HG03520 (cell line): Measurements from ENCODE around the gene PEG3.
"Not testable (repeated sequence)": the region's sequence is repeated elsewhere in the genome, so short reads cannot be mapped to it uniquely, and the experiment has no call there.

Source experiments
- ATAC-seq: cut with Tn5 transposase; IDR thresholded peaks from one replicate; pipeline ENCODE4 v1.9.1; 2021; ENCODE audit warnings: mild to moderate bottlenecking, moderate library complexity; ENCODE audit not compliant: unreplicated experiment

The PEG3 gene

DNA sequence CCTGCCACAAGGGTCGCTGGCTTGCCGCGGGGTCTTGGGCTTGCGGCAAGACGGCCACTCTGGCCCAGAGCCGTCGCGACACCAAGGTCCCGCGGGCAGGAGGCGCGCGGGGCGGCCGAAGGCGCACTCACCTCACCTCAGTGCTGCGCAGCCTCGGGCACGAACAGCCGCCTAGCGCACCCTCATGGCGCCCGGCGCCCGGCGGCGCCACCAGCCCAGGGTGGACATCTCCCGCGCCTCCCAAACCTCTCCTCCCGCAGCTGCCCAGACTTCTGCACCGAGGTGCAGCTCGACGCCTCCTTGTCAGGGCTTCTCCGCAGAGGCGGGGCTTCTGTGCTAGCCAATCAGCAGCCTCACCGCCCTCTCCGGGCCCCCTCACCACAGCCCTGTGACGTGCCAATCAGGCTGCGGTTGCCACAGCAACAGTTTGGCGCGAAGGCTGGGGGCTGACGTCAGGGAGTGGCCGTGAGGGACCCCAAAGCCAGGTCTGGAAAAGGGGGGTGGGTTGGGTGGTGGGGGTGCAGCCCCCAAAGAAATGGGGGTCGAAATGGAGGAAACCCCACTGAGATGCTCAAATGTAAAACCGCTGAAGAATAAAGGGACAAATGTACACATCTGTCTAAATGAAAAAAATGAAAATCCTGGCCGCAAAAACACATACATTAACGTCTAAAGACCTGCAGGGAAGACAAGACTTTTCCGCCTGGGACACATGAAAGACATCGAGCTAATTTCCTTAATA, at the start of gene PEG3, which contains the start of gene ZIM2:
PEG3 (minus strand) TSS at position 276 of the 742 bp plus-strand sequence. CDS start 16,071 bp downstream, outside the sequence.
ZIM2 (minus strand) TSS at position 276 of the 742 bp plus-strand sequence. CDS start 16,449 bp downstream, outside the sequence.
- no peak for ATAC-seq

DNA sequence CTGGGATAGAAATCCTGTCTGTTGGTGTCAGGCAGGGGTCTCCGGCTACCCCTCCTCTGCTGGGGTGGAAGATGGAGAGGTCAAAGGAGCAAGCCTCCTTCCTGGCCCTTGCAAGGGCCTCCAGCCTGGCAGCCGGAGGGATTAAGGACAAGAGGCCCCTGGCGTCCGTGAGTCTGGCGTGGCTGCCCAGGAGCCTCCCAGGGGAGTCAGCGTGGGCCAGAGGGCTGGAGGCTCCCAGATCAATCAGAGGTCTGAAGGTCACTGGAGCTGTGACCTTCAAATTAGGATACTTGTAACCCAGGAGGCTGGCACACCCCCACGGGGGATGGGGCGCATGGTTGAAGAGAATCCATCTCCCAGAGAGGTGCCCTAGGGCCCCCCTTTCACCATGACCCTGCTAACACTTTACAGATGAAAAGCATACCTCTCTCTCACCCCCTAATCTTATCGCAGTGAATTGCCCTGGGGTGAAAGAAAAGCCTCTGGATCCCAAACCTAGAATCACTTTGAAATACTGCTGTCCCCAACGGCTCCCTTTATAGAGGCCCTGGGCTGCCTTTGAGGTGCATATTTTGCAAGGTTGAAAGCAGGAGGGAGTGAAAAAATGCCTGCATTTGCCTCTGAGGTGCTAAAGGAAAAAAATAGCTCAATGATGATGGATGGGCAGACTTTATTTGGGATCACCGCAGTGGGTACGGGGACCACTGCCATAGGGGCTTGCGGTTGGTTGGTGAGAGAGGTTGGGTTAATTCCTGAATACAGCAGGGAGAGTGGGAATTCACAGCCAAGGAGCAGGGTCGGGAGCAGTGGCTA, 44.9 kb upstream of the PEG3 start:
- ATAC-seq = no peak

DNA sequence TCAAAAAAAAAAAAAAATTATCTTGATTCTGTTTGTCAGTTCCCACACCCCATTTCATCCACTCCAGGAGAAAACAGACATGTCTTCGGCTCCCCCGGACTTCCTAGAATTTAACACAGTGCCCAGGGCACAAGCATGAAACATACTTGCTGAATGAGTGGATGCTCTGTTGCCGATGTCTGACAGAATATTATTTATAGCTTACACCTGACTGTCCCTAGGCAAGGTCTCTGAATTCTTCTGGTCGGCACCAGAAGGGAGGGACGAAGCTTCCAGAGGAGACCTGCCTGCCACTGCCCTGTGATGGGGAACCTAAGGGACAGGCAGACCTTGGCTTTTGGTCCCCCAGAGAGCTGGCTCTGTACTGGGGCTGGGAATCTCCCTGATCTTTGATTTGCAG, 43.9 kb upstream of the PEG3 start:
- no peak for ATAC-seq

DNA sequence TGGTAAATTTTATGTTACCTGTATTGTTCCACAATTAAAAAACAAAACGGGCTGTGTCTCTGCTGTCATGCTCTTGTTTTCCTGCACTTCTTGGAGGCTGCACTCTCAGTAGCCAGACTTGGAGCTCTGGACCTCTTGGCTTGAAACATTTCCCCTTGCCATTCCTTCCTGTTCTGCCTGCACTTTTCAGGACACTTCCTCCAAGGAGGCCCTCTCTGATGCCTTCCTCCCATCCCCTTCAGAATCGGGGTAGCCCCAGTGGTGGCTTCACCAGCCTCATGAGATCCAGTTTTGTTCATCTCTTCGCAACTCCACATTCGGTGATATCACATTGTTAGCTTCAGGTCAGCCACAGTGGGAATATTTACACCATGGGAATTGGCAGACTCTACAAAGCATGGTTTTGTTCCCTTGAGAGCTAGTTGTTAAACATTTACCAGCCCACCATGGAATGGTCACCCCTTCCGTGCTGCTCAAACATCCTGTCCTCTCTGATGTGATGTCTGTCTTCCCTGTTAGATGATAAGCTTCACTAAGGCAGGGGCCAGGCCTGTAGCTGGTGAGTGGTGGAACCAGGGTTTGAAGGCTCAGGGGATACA, 40.2 kb upstream of the PEG3 start:
- ATAC-seq = no peak

DNA sequence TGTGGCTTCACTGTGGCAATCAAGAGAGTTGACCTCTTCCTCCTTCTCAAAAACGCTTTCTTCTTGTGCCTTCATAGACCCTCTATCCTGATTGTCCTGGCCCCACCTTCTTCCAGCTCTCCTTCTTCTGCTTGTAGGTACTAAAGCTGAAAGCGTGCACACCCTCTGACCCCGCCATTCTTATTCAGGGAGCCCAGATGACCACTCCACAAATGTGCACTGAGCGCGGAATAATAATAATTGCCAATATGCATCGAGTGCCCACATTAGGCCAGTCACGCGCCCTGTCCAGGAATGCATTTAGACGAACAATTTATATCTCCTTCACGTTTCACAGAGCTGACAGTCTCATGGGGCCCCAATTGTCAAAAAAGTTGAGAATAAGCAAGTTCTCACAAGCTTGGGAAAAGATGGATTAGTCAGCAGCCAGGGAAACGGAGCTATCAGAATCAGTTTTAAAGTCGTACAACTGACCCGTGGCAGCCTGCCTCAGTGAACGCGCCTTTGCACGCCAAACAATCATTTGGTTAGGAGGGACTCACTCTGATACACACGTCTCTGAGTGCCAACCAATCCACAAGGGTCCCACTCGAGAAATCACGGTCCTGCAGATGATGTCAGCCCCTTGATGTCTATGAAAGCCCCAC, 36.7 kb upstream of the PEG3 start:
- ATAC-seq = no peak

DNA sequence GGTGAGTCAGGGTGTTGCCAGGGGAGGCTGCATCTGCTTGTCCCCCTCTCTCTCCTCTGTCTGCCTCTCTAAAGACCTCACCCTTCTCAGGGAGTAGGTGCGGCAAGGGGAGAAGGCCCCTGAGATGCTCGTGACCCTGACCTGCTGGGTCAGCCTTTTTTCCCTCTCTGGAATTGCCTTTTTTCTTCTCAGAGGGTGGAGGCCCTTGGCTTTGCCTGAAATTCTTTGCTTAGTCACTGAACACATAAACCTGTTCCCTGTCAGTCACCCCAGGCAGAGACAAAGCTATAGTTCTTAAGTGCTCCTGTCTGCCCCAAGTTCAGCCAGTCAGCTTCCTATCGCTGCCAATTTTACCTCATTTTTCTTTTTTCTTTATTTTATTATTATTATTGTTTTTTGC, 35.2 kb upstream of the PEG3 start:
- no peak for ATAC-seq

DNA sequence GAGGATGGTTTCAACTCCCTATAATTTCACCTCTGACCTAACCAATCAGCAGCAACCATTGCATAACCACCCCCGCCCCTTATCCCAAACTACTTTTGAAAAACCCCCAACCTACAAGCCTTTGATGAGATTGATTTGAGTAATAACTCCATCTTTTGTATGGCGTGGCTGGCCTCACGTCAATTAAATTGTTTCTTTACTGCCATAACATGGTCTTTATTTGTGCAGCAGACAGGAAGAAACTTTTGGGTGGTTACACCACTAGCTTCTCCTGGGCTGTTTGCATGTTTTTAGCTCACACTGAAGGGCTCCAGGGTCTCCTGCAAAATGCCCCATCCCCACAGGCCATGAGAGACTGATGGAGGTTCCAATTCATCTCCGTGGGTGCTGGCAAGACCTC, 34.0 kb upstream of the PEG3 start:
- no peak for ATAC-seq

DNA sequence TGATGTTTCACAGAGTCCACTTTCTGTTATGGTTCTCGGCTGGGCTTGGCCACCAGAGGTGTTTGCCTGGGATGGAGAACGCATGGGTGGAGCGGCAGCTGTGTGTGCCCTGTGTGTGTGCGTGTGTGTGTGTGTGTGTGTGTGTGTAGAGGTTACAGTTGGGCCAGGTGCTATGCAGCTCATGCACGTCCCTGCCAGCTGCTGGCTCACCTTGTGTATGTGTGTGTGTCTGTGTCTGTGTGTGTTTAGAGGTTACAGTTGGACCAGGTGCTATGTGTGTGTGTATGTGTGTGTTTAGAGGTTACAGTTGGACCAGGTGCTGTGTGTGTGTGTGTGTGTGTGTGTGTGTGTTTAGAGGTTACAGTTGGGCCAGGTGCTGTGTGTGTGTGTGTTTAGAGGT, 33.0 kb upstream of the PEG3 start:
- ATAC-seq = no peak

DNA sequence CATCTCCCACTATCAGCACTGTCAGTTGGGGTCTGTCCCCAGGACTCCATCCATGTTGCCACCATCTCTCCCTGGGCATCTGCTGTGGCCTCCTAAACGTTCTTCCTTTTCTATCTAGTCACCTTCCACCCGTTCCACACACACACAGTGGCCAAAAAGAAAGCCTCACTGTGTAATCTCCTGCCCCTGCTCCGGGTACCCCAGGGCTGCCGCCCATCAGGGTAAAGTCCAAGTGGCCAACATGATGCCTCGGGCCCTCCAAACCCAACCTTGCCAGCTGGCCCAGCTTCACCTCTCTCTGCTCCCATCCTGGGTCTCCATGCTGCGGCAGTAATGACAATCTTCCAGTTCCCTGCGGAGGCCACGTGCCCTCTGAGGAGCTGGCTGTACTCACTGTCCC, 29.4 kb upstream of the PEG3 start:
- no peak for ATAC-seq

DNA sequence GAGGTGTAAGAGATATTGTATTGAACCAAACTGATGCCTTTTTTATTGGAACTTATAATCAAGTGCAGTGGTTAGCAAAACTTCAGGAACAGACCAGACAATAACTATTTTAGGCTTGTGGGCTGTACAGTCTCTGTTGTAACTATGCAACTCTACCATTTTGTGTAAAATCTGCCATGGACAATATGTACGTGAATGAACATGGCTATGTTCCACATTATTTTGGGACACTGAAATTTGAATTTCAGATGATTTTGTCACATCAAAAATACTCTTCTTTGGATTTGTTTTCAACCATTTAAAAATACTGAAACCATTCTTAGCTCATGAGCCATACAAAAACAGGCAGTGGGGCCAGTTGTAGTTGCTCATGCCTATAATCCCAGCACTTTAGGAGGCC, 27.9 kb upstream of the PEG3 start:
- no peak for ATAC-seq

DNA sequence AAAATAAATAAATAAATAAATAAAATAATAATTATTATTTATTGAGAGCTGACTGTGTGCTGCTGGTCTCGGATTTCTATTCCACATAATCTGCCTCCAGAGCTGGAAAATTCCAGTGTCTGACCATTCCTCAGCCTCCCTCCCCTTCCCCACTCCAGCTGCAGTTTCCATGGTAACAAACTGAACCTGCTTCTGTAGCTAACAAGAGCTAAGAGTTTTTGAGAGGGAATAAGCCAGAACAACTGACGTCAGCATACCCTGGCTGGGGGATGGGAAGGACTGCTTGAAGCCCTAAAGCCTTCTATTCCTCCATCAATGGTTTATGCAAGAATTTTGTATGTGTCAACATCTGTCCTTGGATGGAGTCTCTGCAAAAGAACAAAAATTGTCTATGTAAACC, 26.0 kb upstream of the PEG3 start:
- no peak for ATAC-seq

DNA sequence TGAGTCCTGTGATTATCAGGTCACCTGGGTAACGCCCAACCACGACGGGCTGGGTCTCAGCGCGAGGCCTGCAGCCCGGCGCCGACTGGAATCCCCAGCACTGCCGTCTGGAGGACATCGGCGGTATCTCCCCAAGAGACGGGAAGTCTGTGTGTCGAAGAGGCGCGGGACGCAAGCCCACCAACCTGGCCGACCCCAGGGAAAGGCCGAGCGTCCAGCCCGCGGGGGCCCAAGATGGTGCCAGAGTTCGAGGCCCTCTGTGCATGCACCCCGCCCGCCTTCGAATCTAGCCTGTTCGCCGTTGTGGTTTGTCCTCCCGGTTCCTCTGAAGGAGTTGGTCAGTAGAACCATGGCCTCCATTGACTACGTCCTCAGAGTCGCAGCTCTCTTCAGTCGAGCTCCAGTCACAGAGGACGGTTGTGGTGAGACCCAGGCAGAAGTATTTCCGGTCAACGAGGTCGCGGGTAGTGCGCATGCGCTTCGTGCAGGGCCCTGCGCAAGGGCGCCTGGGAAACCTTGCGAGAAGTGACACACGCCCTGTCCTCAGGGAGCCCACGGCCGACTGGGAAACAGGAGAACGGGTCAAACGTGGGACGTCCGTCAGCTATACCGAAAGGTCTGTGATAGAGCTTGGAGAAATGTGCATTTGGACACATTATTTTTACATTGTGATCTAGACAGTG, 24.1 kb upstream of the PEG3 start:
- ATAC-seq = no peak

DNA sequence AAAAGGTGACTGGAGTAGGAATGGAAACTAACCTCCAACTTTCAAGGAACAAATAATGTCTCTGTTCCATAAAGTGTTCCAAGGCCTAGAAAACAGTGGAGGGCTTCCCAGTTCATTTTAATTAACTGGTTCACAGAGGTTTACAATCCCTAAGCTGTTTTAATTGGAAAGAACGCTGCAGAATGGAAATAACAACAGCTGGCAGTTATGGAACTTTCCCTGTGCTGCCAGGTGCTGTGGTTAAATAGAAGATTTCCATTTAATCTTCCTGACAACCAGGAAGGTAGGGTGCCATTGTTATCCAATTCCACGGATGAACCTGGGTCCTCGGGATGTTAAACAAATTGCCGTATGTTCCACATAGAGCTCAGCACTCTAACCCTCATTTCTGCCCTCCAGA, 22.2 kb upstream of the PEG3 start:
- no peak for ATAC-seq

DNA sequence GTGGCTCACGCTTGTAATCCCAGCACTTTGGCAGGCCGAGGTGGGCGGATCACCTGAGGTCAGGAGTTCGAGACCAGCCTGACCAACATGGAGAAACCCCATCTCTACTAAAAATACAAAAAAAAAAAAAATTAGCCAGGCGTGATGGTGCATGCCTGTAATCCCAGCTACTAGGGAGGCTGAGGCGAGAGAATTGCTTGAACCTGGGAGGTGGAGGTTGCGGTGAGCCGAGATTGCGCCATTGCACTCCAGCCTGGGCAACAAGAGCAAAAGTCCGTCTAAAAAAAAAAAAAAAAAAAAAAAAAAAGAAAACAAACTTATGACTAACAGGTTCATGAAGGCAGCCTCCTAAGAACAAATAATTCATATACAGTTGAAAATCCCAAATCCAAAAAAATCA, 19.9 kb upstream of the PEG3 start:
- ATAC-seq = not testable (repeated sequence)

DNA sequence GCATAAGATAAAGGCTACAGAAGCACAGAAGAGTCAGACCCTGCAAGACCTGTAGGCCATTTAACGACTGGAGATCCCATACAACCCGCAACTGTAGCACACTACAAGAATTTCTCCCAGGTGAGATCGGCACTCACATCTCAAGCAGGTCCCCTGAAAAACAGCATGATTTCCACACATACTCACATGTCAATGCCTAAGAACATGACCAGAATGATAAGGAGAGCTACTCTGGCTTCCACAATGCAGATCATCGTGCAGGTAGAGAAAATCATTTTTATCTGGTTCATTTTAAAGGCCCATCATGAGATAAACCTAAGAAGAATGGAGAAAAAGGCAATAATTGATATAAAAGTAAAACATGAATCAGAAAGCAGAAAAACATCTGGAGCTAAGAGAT, 17.5 kb upstream of the PEG3 start:
- ATAC-seq = no peak

DNA sequence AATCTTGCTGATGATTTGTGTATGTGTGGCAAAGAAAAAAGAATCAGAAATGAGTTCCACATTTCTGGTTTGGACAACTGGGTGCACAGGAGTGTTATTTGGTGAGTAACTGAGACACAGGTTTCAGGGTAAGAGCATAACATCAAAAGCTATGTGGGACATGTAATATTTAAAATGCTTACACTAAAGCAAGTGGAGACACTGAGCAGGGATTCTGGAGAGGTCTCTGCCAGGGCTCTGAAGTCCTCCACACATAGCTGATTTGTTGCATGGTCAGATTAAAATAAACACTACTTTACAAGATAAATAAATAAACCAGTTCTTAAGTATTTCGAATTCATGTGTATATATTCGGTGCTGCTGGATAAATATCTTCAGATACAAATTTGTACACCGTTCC, 16.3 kb upstream of the PEG3 start:
- no peak for ATAC-seq

DNA sequence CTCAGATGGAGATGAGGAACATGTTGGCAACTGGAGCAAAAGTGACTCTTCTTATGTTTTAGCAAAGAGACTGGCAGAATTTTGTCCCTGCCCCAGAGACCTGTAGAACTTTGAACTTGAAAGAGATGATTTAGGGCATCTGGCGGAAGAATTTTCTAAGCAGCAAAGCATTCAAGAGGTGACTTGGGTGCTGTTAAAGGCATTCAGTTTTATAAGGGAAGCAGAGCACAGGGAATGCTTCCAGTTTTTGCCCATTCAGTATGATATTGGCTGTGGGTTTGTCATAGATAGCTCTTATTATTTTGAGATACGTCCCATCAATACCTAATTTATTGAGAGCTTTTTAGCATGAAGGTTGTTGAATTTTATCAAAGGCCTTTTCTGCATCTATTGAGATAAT, 11.8 kb upstream of the PEG3 start:
- ATAC-seq = not testable (repeated sequence)

DNA sequence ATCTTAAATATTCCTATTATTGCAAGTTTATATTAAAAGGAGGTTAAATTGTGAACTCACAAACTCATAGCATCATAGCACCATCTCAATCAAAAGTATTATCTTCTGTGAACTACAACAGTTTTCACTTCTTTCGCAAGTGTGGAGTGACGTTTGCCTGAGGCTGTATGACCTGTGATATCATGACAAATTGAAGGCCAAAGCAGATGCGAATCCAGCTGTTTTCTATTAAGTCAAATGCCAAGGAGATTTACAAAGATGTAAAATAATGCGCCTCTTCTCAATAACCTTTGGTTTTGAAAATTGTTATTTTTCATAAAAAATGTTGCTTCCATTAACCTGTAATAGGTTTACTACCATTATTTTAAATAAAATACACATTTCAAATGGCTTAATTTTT, 7.6 kb upstream of the PEG3 start:
- ATAC-seq = no peak

DNA sequence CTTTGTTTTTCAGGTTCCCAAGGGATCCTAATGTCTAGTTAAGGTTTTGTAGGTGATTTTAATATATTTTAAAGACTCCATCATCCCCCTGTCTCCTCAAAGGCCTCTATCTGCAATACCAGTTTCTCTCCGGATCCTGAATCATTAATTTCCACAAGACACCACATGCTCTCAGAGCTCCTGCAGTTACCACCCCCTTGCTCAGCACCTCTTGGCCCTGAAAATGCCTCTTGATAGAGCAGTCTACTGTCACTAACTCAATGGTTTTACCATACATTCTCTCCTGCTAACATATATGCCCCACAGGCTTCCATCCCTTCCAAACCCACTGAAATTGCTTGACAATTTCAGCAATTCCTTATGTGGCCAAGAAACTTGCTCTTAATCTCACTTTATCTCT, 1.9 kb upstream of the PEG3 start:
- ATAC-seq = no peak

DNA sequence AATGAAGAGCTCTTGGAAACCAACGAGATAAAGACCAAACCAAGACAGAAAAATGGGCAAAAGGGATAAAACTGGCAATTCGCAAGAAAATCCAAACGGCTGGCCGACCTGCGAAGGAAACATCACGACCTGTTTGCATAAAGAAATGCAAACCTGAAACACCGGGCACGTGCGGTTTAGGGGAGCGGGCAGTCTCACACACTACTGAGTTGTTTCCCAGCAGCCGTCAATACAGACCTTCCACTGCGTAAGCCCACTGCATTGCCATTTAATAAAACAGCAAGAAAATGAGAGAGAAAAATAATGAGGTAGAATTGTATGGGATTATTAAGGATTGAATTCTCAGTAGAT, 642 bp upstream of the PEG3 start:
- ATAC-seq = no peak
